Activated T-cell treated with anti-CD3 and anti-CD28 coated beads, Interleukin-2, amount 50 U/mL, for 1 hour (primary cell): ENCODE data around the gene DYRK1A.

Source experiments
- DNase-seq: peaks from one replicate; pipeline ENCODE4 v3.0.0-alpha.2; 2020

DYRK1A gene

DNA sequence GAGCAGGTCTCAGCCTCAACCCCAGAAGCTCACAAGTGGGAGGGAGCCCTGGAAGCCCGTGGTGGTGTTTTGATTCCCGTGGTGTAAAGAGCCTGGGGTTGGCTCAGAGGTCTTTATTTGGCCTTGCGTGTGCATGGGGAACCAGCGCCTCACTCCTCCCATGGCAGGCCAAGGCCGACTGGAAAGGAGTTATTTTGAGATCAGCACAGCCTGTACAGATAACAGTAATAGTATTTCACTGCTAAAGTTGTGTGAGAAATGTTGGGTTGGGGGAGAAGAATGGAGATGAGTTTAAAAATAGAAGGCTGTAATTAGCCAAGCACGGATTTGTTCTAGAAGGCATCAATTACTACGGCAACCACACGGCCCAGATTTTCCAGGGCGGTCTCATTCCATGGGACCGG lies 186.5 kb downstream of the DYRK1A start:
- DNase-seq: no peak

DNA sequence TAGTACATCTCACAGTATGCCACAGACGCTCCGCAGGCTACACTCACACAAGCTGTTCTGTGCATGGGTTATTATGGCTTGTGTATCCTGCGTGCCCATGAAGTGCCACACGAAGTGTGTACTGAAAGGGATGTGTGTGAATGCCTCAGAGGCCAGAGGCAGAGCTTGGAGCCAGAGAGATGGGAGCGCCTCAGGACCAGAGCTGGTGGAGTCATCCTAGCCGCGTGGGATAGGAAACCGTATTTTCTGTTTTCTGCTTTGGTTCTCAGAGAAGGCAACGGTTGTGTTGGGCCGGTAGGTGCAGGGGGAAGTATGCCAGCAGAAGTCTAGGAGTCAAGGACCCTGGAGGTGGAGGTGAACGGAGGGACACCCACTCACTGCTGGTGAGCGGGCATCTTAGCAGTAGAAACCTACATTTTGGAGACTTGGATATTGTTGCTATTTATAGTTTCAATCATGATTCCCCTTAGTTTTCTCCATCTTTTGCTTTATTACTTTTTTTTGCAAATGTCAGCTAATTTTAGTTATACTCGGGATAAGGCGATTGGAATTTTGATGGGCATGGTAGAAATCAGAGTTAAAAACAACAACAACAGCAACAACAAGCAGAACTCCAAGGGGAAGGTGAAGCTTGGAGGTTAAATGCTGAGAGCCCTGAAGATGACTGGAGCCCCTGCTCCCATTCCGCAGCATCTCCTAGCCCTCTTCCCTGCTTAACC lies 188.2 kb downstream of the DYRK1A start:
- no peak for DNase-seq

DNA sequence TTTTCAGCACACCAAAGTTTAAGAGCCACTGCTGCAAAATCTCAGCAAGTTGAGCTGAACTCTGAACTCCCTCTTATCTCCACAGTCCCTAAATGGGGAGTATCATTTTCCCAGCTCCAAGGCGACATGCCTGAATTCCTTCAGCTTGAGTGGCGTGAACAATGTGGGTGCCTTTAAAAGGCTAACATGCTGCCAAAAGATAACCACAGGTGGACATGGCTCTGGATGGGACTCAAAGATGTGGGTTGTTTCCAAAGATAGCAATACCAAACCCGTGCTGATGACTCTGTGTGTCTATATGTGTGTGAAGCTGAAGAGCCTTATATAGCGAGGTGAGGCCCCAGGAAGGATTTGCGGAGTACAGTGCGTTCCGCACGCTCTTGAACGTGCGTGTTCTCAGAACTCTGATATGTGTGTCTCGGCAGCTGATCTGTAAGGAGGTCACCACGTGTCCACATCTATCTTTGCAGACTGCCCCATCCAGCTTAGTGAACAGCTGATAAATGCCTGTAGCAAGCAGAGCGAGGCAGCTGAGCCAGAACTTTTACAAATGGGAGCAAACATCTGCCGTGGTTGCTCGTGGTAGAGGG lies 189.2 kb downstream of the DYRK1A start:
- no peak for DNase-seq

- DNase-seq: no peak
Measured at GRCh38 chr21:37557261-37557950, 190.8 kb downstream of the DYRK1A start.

DNA sequence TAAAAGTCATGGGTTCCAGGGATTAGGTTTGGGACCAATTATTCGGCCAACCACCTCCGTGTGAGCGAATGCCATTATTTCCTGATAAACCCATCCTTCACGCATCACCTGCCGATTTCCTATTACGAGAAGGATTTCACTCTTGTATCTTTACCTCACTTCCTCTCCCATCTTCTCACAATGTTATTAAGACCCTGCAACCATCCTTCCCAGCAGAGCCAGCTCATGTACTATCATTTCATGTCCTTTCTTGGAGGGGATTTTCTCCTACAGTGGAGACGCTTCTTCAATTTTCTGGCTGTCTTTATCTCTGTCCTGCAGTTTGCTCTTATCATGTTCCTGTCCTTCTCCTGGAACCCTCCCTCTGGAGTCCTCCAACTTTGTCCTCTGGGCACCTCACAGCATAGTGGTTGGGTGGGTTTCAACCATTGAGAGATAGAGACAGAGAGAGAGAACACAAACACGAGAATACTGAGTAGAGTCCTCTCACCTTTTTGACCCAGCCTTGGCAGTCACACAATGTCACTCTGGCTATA lies 192.2 kb downstream of the DYRK1A start:
- DNase-seq: no peak

DNA sequence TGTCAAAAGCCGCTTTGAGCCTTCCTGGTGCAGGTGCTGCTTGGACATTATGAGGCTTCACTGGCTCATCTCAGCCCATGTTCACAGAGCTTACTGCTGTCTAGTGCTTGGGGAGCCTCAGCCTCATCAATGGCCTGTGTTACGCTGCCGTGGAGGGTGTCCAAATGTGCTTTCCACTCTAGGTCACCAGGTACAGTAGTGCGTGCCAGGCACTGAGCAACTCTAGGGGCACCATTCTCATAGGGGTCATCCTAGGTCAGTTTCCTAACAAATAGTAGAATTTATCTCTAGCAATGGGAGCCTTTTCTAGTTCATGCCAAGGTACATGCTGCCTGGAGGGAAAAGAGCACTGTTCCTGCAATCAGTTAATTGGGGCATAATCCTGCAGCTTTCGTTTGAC lies 193.8 kb downstream of the DYRK1A start:
- DNase-seq: no peak

GRCh38 chr21:37561506-37561905 lies 194.9 kb downstream of the DYRK1A start:
- no peak for DNase-seq

GRCh38 chr21:37561941-37562919 lies 195.7 kb downstream of the DYRK1A start:
- no peak for DNase-seq

GRCh38 chr21:37562920-37563640 lies 196.5 kb downstream of the DYRK1A start:
- no peak for DNase-seq

GRCh38 chr21:37563641-37564340 lies 197.2 kb downstream of the DYRK1A start:
- peak; percentile 91 for DNase-seq

DNA sequence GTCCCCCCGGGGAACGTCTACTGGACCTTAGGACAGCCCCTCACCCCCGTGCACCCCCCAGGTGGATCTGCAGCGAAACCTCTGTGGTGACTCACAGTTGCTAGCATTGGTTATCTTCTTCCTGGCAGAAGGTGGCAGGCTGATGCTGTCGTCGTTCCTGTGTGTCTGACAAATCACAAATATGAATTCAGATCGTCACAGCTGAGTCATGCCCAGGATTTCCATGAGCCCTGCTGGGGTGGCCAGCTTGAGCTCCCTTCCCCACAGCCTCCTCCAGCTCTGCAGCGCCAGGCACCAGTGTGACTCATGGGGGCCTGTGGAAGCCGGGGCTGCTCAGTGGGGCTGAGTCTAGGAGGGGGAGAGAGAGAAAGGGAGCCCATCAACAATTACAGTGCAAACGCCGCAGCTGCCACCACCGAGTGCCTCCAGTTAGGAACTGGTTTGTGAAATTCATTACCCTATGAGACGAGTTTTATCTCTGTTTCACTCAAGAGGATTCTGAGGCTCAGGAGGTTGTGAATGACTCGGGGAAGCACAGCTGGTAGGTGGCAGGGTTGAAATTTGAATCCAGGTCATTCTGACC lies 197.9 kb downstream of the DYRK1A start:
- peak; percentile 84 for DNase-seq

- no peak for DNase-seq
Measured at GRCh38 chr21:37564924-37565529, 198.5 kb downstream of the DYRK1A start.

DNA sequence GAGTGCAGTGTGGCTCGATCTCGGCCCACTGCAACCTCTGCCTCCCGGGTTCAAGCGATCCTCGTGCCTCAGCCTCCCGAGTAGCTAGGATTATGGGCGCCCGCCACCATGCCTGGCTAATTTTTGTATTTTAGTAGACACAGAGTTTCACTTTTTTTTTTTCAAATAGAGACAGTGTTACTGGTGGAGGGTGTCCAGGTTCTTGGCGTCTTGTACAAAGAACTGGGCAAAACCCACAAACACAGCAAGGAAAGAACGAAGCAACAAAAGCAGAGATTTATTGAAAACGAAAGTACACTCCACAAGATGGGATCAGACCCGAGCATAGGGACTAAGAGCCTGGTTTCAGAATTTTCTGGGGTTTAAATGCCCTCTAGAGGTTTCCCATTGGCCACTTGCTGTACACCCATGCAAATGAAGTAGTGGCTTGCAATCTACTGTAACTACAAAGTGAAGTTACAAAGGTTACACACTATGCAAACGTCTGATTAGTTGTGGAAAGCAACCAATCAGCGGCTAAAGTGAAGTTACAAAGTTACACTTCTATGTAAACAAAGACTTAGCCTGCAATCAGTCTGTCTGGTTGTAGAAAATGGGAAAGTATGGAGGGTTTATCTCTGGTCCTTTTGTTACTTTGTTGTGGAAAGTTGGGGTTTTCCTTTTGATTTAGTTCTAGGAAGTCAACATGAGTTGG lies 199.1 kb downstream of the DYRK1A start:
- DNase-seq: no peak

GRCh38 chr21:37566790-37567615 lies 200.4 kb downstream of the DYRK1A start:
- no peak for DNase-seq

DNA sequence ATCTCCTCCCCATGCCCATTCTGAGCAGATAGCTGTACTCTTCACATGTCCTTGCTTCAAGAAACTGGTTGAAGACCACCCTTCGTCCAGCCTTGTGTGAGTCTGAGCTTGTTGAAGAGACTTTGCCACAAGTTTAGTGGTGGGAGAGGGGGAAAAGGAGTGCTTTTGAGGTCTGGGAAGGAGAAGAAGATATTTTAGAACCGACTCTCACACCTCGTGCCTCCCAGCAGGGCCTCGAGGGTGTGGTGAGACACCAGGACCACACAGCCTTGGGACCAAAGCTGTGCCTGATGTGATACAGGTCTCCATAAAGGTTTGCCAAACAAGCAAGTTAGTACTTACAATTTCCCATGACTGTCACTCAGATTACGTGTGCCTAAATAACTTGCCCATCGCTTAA lies 201.8 kb downstream of the DYRK1A start:
- no peak for DNase-seq

- no peak for DNase-seq
Measured at GRCh38 chr21:37568916-37569315, 202.3 kb downstream of the DYRK1A start.

DNA sequence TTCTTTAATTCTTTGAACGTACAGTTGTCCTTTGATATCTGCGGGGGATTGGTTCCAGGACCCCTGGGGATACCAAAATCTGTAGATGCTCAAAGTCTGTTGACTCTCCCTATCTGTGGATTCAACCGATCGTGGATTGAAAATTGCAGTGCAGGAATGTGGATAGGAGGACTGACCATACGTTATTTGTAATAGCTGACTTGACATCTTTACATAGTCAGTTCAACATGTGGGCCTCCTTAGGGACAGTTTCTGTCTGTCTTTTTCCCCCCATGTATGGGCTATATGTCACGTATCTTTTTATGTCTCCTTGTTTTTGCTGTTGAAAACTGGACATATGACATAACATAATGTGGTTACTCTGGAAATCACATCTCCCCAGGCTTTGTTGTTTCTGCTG lies 204.9 kb downstream of the DYRK1A start:
- DNase-seq: no peak

GRCh38 chr21:37574316-37574715 lies 207.7 kb downstream of the DYRK1A start:
- DNase-seq: no peak

DNA sequence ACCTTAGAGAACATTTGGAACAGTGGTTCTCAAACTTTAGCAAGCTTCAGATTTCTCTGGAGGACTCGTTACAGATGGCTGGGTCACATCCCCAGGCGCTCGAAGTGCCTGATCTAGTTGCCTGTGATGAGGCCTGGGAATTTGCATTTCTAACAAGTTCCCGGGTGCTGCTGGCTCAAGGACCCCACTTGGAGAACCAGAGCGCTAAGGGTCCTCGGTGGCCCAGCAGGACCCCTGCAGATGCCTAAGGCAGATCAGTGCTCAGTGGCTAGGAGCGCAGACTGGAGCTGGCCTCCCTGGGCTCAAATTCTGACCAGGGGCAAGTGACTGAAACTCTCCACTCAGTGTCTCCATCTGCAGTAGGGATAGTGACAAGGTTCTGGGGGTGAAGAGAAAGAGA lies 208.2 kb downstream of the DYRK1A start:
- no peak for DNase-seq
